ENCODE measurements around the gene RNF121. TPM values are rescaled to one million over a fixed set of nuclear protein-coding genes. Genes with fewer than 3 reads are reported as not detected.

RNF121 gene
- total and polyA plus RNA-seq, 9 donors: 17.4 to 32.2 (median 27.0) TPM

DNA sequence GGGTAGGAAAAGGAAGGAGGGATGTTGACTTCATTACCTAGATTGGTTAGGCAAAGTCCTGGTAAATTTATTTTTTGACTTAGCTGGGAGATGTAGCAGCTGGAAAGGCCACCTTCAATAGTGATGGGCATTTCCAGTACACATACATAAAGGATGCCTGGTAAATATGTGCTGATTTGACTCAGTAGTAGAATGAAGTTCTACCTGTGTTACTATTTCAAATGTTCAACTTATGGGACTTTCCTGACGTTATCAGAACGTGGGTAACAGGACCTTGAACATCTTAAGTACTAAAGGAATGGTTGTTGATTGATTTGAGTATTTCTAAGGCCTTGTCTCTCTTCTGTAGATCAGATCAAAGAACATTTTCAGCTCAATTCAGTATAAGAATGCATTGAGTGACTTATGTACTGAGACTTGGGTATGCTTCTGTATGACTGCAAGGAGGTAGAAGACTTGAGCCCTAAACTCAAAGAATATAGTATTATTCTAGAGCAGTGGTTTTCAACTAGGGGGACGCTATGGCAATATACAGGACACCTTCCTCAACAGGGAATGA lies 27.1 kb downstream of the RNF121 start:
- Histone ChIP-seq H3K27me3 (no peaks in the 10 kb centered on the region), H3K4me3 (no peak overlapping the region), H3K27ac (no peak overlapping the region), H3K36me3 (no peaks in the 10 kb centered on the region), H3K9me3 (no peaks in the 10 kb centered on the region), H3K4me1 (ENCODE audit: insufficient read depth) (no peaks in the 10 kb centered on the region)
- DNase-seq: no peak
- intact Hi-C loops (cut with DNase I): no loop called here
- TF ChIP-seq POLR2A (IDR thresholded peaks at IDR 0.05) (no peak), EP300 (IDR thresholded peaks at IDR 0.05) (no peak)
- TF ChIP-seq, protein P1, sequence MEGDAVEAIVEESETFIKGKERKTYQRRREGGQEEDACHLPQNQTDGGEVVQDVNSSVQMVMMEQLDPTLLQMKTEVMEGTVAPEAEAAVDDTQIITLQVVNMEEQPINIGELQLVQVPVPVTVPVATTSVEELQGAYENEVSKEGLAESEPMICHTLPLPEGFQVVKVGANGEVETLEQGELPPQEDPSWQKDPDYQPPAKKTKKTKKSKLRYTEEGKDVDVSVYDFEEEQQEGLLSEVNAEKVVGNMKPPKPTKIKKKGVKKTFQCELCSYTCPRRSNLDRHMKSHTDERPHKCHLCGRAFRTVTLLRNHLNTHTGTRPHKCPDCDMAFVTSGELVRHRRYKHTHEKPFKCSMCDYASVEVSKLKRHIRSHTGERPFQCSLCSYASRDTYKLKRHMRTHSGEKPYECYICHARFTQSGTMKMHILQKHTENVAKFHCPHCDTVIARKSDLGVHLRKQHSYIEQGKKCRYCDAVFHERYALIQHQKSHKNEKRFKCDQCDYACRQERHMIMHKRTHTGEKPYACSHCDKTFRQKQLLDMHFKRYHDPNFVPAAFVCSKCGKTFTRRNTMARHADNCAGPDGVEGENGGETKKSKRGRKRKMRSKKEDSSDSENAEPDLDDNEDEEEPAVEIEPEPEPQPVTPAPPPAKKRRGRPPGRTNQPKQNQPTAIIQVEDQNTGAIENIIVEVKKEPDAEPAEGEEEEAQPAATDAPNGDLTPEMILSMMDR (IDR thresholded peaks at IDR 0.05): no peak
- WGBS, 3 donors: 59 to 79% (median 61%) methylated on average over 3 of the region's 3 CpGs

DNA sequence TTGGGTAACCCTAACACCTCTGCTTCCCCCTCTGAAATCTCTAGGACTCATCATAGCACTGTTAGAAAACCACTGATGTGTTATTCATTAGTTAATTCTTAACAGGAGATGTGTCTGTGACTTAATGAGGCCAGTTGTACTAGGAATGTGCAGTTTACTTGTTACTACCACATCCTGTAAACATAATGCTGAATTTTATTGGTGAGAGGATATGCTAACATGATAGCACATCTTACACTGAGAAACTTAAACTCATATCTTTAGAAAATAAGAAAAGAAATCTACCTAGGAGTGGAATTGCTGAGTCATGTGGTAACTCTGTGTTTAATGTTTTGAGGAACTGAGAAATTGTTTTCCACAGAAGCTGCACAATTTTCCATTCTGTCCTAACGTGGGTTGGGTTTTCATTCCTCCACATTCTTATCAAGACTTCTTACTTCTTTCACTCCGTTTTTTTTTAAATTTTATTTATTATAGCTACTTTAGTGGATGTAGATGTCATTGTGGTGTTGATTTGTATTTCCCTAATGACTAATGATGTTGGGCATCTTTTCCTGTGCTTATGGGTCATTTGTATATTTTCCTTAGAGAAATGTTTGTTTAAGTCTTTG lies 33.7 kb downstream of the RNF121 start:
- no peak overlapping the region for H3K27ac ChIP-seq
- H3K4me3 ChIP-seq: no peak overlapping the region
- TF ChIP-seq POLR2A (IDR thresholded peaks at IDR 0.05) (no peak), EP300 (IDR thresholded peaks at IDR 0.05) (no peak)
- TF ChIP-seq, protein P1 (IDR thresholded peaks at IDR 0.05): no peak
- intact Hi-C loops (cut with DNase I): no loop called here
- 2 to 6% (median 5%) methylated on average over 2 of the region's 2 CpGs for WGBS, 3 donors
- no peaks in the 10 kb centered on the region for H3K9me3 ChIP-seq
- H3K36me3 ChIP-seq: no peaks in the 10 kb centered on the region
- H3K27me3 ChIP-seq: no peaks in the 10 kb centered on the region
- H3K4me1 ChIP-seq (ENCODE audit: insufficient read depth): no peaks in the 10 kb centered on the region
- no peak for DNase-seq

DNA sequence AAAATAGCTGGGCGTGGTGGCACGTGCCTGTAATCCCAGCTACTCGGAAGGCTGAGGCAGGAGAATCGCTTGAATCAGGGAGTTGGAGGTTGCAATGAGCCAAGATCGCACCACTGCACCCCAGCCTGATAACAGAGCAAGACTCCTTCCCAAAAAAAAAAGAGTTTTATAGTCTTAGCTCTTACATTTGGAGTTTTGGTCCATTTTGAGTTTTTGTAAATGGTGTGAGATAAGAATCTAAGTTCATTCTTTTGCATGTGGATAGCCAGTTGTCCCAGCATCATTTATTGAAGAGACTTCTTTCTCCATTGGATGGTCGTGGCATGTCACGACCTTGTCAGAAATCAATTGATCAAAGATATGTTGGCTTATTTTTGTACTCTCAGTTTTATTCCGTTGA lies 34.6 kb downstream of the RNF121 start:
- no peak for DNase-seq
- no peaks in the 10 kb centered on the region for H3K4me1 ChIP-seq (ENCODE audit: insufficient read depth)
- no peaks in the 10 kb centered on the region for H3K9me3 ChIP-seq
- no peaks in the 10 kb centered on the region for H3K36me3 ChIP-seq
- H3K4me3 ChIP-seq: no peak overlapping the region
- intact Hi-C loops (cut with DNase I): no loop called here
- TF ChIP-seq EP300 (IDR thresholded peaks at IDR 0.05) (no peak), POLR2A (IDR thresholded peaks at IDR 0.05) (no peak)
- TF ChIP-seq, protein P1 (IDR thresholded peaks at IDR 0.05): no peak
- no peak overlapping the region for H3K27ac ChIP-seq
- 90 to 94% (median 92%) methylated on average over 8 of the region's 8 CpGs for WGBS, 3 donors
- H3K27me3 ChIP-seq: no peaks in the 10 kb centered on the region

DNA sequence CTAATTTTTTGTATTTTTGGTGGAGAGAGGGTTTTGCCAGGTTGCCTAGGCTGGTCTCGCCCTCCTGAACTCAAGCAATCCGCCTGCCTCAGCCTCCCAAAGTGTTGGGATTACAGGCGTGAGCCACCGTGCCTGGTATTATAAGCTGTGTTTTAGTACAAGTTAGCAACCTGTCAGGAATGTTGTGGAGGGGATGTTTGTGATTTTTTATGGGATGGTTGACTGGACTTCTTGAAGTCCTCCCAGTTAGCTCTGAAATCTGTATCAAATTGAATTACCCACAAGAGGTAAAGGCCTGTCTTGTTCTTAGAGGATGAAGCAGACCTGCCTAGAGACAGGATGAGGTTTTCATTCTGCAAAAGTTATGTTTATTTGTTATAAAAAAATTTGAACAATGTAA lies 35.8 kb downstream of the RNF121 start:
- Histone ChIP-seq H3K27me3 (no peaks in the 10 kb centered on the region), H3K9me3 (no peaks in the 10 kb centered on the region), H3K4me3 (no peak overlapping the region), H3K4me1 (ENCODE audit: insufficient read depth) (no peaks in the 10 kb centered on the region), H3K27ac (no peak overlapping the region), H3K36me3 (no peaks in the 10 kb centered on the region)
- 94 to 96% (median 95%) methylated on average over 4 of the region's 4 CpGs for WGBS, 3 donors
- TF ChIP-seq, protein P1 (IDR thresholded peaks at IDR 0.05): no peak
- TF ChIP-seq POLR2A (IDR thresholded peaks at IDR 0.05) (no peak), EP300 (IDR thresholded peaks at IDR 0.05) (no peak)
- intact Hi-C loops (cut with DNase I): no loop called here
- no peak for DNase-seq

Measured in ovary (tissue), 9 donors.